ENCODE measurements around the gene TUBB4B.

The TUBB4B gene

DNA sequence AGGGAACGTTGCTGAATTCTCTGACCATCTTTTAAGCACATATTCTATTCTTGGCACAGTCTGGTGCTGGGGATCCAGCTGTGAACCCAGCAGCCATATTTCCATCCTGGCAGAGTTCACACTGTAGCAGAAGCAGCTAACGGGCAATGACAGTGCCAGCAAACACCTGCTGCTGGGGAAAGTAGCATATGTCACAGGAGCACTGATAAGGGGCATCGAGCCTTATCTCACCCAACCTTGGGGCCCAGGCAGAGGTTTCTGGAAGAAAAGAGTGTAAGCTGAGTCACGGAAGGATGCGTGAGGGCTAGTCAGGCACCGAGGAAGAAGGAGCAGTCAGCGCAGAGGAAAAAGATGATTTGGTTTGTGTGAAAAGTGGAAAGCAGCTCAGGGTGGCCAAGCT lies 34.5 kb upstream of the TUBB4B start:
- Histone ChIP-seq H3K27ac (peak overlapping the region in 1 of 21 experiments; percentile 87), H3K4me3 (peak overlapping the region in 3 of 7 experiments; percentile 93 to 99 (median 99))

DNA sequence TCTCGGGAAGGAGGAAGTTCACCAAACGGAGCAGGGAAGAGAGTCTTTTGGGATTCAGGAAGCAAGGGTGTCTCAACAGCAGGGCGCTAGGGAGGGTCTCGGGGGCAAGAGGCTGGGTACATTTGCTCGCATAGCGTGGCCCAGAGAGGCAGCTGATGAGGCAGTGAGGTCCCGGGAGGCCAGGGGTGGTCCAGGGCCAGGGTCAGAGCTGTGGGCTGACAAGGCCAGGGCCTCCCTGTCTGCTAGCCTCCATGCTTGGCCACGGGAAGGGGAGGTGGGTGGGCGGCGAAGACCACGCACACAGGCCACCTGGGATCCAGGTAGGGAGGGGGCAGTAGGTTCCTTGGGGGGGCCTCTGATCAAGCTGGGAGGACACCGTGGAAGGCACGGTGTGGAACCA lies 29.6 kb upstream of the TUBB4B start:
- Histone ChIP-seq H3K27ac (no peak overlapping the region), H3K4me3 (no peak overlapping the region)

DNA sequence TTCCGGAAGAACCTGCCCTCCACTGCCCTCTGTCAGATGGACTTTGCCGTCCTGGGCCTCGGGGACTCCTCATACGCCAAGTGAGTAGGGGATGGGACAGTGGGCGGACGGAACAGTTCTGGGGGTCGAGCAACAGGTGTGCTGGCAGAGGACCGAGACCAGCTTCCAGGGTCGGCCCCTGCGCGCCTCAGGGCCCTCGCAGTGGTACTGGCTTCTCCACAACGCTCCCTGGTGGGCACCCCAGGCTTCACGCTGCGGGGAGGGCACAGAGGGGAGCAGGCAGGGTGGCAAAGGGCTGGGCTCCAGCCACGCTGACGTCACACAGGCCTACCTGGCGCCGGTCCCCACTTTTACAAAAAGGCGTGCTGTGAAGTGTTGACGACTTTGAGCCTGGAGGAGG lies 28.6 kb upstream of the TUBB4B start:
- H3K27ac ChIP-seq: no peak overlapping the region
- no peak overlapping the region for H3K4me3 ChIP-seq

DNA sequence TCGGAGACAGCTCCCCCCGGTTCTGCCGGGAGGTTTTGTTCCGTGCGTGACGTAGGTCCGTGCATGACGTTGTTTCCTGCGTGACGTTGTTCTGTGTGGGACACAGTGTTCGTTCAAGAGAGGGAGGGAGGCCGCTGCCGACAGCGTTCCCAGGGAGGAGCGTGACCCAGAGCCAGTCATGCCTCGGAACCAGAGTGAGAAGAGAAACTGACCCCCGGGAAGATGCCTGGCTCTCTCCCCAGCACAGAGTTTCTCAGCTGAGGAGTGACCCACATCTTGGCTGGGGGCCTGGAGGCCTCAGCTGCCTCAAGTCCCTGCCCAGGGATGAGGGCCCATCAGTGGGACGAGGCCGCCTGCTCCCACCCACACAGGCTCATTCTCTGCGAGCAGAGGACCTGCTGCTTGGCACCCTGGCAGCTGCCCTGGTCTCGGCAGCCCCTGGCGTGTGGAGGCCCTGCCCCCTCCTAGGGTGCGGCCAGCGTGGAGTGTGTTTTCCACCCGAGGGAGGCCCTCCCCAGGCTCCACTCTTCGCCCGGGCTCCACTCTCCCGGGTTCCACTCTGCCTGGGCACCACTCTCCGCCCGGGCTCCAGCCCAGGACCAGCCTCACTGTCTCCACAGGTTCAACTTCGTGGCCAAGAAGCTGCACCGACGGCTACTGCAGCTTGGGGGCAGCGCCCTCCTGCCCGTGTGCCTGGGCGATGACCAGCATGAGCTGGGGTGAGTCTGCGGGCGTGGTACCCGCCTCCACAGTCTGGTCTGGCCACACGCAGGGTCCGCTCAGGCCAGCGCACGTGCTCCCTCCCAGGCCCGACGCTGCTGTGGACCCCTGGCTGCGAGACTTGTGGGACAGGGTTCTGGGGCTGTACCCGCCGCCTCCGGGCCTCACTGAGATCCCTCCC lies 27.7 kb upstream of the TUBB4B start:
- H3K27ac ChIP-seq: no peak overlapping the region

DNA sequence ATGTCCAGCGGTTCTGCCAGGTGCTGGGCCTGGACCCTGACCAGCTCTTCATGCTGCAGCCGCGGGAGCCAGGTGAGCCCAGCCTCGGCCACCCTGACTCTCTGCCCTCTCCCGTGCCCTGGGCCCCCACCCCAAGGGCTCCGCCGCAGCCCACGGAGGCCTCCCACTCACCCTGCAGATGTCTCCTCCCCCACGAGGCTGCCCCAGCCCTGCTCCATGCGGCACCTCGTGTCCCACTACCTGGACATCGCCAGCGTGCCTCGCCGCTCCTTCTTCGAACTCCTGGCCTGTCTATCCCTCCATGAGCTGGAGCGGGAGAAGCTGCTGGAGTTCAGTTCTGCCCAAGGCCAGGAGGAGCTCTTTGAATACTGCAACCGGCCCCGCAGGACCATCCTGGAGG lies 26.5 kb upstream of the TUBB4B start:
- no peak overlapping the region for H3K27ac ChIP-seq
- H3K4me3 ChIP-seq: no peak overlapping the region

More for the DNA sequence above, 27.7 kb upstream of the TUBB4B start:
- H3K4me3 ChIP-seq: no peak overlapping the region

DNA sequence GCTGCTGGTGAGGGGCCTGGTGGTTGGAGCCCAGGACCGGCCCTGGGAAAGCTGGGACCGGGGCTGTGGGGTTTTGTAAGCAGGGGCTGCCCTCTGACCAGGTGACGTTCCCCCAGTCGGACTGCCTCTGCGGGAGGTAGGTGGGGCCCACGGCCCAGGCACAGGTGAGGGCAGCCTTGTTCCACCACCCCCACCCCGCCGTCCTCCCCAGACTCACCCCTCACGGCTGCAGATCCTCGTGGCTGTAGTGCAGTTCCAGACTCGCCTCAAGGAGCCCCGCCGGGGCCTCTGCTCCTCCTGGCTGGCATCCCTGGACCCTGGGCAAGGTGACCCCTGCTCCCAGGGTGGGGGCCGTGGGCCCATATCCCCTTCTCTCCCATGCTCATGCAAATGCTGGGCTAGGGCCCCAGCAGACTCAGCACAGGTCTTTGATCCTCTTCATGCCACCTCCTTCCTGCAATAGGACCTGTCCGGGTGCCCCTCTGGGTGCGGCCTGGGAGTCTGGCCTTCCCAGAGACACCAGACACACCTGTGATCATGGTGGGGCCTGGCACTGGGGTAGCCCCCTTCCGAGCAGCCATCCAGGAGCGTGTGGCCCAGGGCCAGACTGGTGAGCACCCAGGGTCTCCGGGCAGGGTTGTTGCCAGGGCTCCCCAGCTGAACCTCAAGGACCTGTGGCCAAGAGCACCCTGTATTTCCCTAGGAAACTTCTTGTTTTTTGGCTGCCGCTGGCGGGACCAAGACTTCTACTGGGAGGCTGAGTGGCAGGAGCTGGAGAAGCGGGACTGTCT lies 25.7 kb upstream of the TUBB4B start:
- Histone ChIP-seq H3K4me3 (no peak overlapping the region), H3K27ac (peak overlapping the region in 1 of 21 experiments; percentile 10)

DNA sequence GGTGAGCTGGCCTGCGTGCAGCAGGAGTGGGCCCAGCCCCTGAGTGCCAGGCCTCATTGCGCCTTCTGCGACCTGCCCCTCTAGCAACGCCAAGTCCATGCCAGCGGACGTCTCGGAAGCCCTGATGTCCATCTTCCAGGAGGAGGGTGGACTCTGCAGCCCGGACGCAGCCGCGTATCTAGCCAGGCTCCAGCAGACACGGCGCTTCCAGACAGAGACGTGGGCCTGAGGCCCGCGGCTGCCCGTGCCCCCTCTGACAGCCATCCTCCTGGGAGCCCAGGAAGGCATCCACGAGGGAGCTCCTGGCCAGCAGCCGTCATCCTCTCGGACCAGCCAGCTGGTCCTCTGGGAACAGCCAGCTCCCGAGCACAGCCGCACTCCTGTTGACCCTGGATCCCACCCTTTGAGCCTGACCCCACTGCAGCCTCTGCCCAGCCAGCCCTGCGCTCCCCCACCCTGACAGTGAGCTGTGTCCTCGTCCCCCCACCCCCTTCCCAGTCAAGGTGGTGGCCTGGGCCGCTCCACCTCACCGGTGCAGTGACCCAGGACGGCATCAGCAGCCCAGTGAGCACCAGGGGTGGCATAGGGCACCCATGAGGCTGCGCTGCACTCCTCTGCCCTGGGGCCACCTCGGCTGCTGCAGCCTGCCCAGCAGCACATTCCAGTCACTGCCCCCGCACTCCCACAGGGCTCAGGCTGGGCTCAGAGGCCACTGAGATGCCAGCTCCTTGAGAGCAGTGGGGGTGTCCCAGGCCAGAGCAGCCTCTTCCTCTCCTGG lies 24.7 kb upstream of the TUBB4B start:
- H3K4me3 ChIP-seq: peak overlapping the region in 1 of 7 experiments; percentile 39
- peak overlapping the region in 11 of 21 experiments; percentile 23 to 92 (median 83) for H3K27ac ChIP-seq

DNA sequence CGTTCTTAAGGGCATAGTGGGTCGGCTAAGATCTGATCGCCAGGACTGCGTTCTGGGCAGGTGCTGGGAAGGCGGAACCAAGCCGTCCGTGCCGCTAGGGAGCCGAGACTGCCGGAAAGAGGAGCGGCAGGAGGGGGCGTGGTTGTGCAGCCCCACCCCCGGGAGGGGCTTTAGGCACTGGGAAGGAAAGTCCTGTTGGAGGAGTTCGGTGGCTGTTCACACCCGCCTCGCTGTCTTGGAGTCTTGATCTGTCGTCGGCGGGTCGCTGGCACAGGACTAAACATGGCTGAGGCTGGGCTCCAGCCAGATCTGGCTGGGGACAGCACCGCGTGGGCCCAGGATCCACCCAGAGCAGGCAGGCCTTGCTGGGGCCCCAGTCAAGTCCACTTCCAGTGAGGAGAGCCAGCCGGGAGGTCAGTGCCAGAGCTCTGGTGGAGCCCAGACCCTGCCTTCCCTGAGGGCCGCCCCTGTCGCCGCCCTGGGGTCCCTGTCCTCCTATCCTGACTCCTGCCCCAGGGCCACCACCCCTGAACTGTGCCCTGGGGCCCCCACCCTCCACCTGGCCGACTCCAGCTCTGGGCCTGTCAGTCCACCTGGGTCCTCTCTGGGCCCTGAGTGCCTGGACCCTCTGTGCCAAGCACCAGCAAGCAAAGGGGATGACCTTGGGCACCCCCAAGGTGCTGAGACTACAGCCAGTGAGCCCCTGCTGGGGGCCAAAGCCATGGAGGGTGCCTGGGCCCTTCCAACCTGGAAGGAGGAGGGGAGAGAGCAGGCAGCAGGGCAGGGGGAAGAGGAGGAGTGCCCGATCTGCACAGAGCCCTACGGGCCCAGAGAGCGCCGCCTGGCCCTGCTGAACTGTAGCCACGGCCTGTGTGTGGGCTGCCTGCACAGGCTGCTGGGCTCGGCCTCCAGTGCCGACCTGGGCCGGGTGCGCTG lies 23.5 kb upstream of the TUBB4B start:
- Histone ChIP-seq H3K4me3 (peak overlapping the region; percentile 6 to 39 (median 26)), H3K27ac (peak overlapping the region in 20 of 21 experiments; percentile 30 to 92 (median 82))

DNA sequence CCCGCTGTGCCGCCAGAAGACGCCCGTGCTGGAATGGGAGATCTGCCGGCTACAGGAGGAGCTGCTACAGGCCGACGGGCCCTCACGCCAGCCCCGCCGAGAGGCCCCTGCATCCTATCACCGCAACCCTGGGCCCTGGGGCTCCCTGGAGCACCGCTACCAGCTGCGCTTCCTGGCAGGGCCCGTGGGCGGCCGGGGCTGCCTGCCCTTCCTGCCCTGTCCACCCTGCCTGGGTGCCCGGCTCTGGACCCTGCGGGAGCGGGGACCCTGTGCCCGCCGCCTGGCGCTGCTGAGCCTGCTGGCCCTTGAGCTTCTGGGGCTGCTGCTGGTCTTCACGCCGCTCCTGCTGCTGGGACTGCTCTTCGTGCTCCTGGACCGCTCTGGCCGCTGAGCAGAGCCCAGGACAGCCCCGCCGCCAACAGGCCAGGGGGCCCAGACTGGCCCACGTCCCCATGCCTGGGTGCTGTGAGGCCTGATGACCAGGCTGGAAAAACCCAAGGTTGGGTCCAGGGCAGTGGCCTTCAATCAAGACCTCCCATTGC lies 22.8 kb upstream of the TUBB4B start:
- peak overlapping the region in 6 of 7 experiments; percentile 16 to 39 (median 26) for H3K4me3 ChIP-seq
- peak overlapping the region in 17 of 21 experiments; percentile 49 to 92 (median 83) for H3K27ac ChIP-seq

DNA sequence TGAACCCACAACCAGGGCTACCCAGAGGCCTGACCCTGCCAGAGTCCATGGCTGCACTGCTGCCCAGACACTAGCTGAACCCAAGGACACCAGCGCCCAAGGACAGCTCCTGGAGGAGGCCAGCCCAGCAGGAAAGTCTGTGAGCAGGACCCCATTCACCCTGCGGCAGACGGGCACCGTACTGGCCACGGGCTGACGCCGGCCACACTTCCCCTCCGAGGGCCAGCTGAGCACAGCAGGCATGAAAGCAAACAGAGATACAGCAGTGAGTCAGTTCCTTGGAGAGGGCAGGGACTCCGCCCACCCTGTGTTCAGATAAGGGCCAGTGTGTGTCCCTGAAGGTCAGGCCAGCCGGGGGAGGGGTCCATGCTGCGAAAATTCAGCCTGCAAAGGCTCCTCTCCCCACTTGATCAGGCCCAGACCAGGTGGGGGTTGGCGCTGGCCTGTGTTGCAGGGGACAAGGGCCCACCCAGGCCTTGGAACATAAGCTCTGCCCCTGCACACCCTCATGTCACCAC lies 22.3 kb upstream of the TUBB4B start:
- Histone ChIP-seq H3K27ac (peak overlapping the region in 13 of 21 experiments; percentile 62 to 92 (median 83)), H3K4me3 (peak overlapping the region in 1 of 7 experiments; percentile 39)

DNA sequence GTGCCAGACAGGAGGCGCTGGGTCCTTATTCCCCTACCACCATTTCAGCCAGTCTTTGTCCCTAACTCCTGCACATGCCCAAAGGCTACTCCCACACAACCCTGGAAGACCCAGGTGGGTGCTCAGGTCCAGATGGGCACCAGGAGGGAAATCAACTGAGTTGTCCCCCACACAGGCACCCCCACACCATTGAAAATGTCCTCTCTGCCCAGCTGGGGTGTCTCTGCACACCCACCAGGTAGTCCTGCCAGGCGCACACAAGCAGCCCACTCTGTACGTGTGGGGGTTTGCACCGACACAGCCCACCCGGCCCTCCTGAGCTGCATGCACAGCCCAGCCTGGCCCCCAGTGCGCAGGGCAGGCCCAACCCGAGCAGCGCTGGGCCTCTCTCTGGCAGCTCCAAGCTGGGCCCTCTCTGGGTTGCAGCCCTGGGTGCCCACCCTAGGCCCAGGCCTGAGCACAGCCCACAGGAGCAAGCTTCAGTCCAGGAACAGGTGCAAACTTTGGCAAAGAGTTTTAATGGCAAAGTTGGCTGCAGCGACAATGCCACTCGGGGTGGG lies 21.2 kb upstream of the TUBB4B start:
- Histone ChIP-seq H3K27ac (no peak overlapping the region), H3K4me3 (no peak overlapping the region)

DNA sequence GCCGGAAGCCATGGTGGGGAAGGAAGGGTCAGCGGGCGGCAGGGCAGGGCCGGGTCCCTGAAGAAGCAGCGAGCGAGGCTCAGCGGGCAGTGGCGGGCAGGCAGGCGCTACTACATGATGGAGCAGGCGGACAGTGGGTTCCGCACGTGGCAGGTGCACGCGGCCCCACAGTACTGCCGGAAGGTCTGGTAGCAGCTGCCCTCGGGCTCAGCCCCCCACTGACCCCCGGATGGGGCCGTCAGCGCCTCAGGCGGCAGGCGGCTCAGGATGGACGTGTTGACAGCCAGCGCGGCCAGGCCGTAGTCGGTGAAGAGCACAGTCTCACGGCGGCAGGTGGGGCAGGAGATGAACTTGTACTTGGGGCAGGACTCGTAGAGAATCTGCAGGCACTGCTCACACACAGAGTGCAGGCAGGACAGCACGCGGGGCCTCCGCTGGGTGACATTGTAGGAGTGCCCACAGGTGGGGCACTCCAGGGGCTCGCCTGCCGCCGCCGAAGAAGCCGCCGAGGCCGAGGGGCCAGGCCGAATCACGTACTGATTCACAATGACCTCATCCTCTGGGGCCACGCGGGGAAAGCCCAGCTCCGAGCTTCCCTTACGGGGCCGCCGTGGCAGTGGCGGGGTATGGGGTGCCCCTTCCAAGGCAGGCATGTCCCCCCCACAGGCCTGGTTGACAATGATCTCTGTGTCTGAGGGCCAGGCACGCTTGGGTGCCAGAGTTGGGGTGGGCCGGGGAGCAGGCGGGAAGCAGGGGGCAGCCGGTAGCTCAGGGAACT lies 20.6 kb upstream of the TUBB4B start:
- Histone ChIP-seq H3K4me3 (no peak overlapping the region), H3K27ac (no peak overlapping the region)

DNA sequence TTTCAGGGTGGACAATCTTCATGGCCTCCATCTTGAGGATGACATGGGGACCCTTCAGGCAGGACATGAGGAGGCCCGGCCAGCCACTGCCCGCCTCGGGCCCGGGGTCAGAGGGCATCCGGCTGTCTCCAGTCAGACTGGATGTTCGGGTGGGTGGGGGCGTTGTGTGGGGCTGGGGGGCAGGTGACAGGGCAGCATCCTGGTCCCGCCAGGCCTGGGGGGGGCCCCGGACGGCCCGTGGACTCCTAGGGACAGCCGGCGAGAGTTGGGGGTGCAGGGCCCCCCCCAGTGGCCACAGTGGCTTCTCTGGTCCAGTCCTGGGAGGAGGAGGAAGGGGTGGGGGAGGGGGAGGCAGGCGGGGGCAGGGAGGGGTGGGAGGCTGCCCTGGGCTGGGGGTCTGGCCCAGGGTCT lies 20.0 kb upstream of the TUBB4B start:
- Histone ChIP-seq H3K27ac (peak overlapping the region in 5 of 21 experiments; percentile 25 to 62 (median 41)), H3K4me3 (peak overlapping the region in 3 of 7 experiments; percentile 13 to 68 (median 29))

DNA sequence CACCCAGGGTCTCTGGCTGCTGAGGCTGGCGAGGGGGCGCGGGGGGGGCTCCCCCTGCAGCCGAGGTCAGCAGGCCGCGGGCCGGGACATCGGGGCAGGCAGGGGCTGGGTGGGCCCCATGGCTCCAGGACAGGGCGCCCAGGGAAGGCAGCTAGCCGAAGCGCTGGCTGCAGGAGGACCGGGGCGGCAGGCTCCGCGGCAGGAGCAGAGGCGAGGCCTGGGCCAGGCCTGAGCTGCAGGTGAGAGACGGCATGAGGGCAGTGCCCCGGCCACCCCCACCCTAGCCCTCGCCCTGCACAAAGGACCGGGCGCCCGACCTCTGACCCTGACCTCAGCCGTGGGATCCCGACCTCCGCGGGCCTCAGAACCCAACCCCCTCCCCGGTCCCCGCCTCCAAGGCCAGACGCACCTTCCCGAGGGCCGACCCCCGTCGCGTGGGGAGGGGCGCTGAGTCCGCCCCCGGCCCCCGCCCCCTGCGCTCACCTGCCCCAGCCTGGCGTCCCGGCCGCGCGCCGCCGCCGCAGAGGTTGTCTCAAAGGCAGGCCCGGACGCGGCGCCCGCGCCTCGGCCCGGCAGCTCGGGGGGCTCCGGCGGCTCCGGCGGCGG lies 19.5 kb upstream of the TUBB4B start:
- Histone ChIP-seq H3K27ac (peak overlapping the region in 8 of 21 experiments; percentile 5 to 62 (median 46)), H3K4me3 (peak overlapping the region; percentile 8 to 68 (median 17))

DNA sequence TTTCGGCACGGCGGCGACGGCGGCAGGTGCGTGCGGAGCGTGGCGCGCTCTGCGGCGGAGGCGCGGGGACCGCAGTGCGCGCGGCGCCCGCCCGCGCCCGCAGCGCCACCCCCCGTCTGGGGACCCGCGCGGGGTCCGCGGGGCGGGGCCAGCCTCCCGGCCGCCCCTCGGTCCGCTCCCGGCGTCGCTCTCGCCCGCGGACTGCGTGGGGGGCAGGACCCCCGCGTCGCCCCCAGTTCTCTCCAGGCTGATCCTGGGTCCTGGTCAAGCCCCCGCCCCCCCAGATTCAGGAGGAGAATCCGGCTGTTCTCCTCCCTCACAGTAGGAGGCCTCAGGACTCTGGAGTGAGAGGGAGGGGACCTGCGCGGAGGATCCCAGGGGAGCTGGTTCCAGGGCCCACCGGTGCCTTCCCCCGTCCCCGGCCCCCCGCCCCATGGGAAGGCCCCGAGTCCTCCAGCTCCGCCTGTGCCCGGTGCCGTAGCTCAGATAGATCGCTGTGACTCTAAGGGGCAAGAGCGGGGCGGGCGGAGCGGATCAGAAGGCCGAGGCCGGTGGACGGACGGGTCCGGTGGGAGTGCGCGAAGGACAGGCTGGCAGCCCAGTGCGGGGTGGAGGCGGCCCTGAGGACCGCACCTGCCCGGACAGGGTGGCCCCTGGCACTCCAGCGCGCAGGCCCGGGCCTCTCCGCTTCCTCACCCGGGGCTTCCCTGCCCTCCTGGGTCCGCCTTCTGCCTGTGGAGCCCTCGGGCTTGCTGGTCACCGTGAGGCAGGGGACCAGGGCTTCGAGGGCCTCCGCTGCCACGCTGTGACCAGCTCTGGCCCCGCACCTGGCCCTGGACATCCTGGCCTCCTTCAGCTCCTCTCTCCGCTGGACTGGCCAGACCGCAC lies 18.7 kb upstream of the TUBB4B start, which contains the start of gene RNF208:
TSS of gene RNF208 (minus strand) at position 51 of the 888 bp plus-strand sequence. CDS start 1,028 bp downstream, outside the sequence.
- peak within 1 kb of the TSS; percentile 51 to 69 (median 60) for H3K4me3 ChIP-seq
- peak within 1 kb of the TSS; percentile 19 to 97 (median 92) for H3K27ac ChIP-seq

All from skin epidermis (tissue), 12 donors.